ENCODE results near the gene MEGF11.

Gene MEGF11

DNA sequence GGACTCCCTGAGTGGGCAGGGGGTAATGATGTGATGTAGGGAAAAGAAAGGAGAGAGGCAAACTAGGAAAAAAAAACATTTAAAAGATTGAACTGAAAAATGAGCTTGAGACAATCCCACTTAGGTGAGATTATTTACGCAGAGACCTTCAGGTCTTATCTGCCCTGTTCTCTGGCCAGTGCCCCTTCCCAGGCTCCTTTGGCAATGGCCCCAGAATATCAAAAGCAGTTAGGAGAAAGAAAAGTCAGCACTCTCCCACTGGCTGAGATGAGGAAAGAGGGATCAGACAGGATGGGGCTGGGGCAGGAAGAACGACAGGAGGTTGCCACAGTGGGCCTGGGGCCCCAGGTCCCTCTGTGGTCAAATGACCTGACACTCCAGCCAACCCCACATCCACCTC, 105.4 kb downstream of the MEGF11 start:
- intact Hi-C loops (cut with DNase I; ENCODE audit: low total_unique reads) = no loop called here
- H3K4me3 ChIP-seq = no peak overlapping the region
- H3K27ac ChIP-seq = no peak overlapping the region
- no peaks in the 10 kb centered on the region for H3K9me3 ChIP-seq
- no peaks in the 10 kb centered on the region for H3K36me3 ChIP-seq
- peaks cover 0 to 76% of the 10 kb centered on the region in 2 donors for H3K27me3 ChIP-seq
- TF ChIP-seq, protein P1, sequence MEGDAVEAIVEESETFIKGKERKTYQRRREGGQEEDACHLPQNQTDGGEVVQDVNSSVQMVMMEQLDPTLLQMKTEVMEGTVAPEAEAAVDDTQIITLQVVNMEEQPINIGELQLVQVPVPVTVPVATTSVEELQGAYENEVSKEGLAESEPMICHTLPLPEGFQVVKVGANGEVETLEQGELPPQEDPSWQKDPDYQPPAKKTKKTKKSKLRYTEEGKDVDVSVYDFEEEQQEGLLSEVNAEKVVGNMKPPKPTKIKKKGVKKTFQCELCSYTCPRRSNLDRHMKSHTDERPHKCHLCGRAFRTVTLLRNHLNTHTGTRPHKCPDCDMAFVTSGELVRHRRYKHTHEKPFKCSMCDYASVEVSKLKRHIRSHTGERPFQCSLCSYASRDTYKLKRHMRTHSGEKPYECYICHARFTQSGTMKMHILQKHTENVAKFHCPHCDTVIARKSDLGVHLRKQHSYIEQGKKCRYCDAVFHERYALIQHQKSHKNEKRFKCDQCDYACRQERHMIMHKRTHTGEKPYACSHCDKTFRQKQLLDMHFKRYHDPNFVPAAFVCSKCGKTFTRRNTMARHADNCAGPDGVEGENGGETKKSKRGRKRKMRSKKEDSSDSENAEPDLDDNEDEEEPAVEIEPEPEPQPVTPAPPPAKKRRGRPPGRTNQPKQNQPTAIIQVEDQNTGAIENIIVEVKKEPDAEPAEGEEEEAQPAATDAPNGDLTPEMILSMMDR (IDR thresholded peaks at IDR 0.05) = no peak
- no peaks in the 10 kb centered on the region for H3K4me1 ChIP-seq
- DNase-seq = no peak

DNA sequence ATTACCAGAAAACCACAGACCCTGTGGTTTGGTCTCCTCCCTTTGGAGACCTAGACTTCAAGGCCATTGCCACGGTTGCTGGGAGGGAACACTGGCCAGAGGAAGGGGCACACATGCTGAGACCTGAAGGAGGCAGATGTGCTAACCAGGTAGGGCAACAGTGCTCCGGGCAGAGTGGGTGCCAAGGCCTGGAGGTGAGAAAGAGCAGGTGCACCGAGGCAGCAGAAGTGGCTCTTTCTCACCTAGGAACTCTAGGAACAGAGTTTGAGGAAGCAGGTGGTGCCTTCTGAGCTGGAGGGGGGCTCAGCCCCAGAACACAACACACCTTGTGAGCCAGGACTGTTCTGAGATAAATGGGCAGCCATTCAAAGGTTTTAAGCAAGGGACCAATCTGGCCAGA, 106.1 kb downstream of the MEGF11 start:
- no peak overlapping the region for H3K4me3 ChIP-seq
- no peak for DNase-seq
- TF ChIP-seq, protein P1 (IDR thresholded peaks at IDR 0.05) = no peak
- H3K27me3 ChIP-seq = peaks cover 0 to 68% of the 10 kb centered on the region in 2 donors
- no peak overlapping the region for H3K27ac ChIP-seq
- no peaks in the 10 kb centered on the region for H3K36me3 ChIP-seq
- no peaks in the 10 kb centered on the region for H3K9me3 ChIP-seq
- intact Hi-C loops (cut with DNase I; ENCODE audit: low total_unique reads) = no loop called here
- H3K4me1 ChIP-seq = no peaks in the 10 kb centered on the region

DNA sequence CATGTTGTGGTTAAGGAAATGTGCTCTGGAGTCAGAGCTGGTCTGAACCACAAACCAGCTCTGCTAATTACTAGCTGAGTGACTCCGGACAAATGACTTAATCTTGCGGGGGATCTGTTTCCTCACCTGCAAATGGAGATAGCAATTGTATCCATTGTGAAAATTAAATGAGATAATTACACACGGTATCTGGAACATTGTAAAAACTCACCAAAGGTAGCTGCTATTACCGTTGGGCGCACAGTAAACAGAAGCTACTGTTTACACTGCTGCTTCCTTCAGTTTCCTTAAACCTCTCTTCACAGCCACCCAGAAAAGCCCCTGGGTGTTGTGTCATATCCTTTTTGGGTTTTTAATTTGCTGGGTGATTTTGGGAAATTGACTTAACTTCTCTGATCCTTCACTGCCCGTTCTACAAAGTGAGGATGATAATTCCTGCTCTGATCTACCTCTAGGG, 107.8 kb downstream of the MEGF11 start:
- H3K4me1 ChIP-seq = no peaks in the 10 kb centered on the region
- intact Hi-C loops (cut with DNase I; ENCODE audit: low total_unique reads) = no loop called here
- TF ChIP-seq, protein P1 (IDR thresholded peaks at IDR 0.05) = no peak
- no peaks in the 10 kb centered on the region for H3K9me3 ChIP-seq
- H3K36me3 ChIP-seq = no peaks in the 10 kb centered on the region
- no peak overlapping the region for H3K4me3 ChIP-seq
- no peak overlapping the region for H3K27ac ChIP-seq
- H3K27me3 ChIP-seq = peaks cover 0 to 53% of the 10 kb centered on the region in 2 donors
- no peak for DNase-seq

DNA sequence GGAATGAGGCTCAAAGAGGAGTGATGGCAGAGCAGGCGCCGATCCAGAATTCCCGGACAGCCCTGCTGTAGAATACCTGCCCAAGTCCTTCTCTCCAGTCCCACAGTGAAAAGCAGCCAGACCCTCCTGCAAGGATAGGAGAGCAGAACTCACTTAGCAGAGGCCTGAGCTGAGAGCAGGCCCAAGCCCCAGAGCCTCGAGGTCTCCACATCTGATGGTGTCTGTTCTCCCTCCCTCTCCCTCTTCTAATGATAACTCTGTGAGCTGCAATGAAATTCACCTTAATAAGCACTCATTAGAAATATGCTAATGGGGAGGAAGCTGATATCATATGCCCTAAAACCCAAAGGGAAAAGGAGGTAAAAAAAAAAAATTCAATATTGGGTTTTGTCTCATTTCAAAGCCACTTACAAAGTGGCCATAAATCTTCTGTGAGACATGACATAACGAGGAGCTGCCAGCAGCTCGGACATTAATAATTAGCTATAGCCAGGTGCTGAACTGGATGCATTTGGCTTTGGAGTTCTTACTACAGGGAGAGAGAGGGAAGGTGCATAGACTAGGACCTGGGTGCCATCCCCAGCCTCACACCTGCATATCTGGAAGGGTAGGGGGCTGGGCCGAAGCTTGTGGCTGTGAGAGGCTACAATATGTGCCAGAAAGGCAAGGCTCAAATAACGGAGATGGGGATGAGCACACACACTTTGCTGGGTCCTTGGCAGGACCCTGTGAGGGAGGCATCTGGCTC, 108.4 kb downstream of the MEGF11 start:
- H3K4me3 ChIP-seq = no peak overlapping the region
- TF ChIP-seq, protein P1 (IDR thresholded peaks at IDR 0.05) = no peak
- H3K27me3 ChIP-seq = peaks cover 0 to 52% of the 10 kb centered on the region in 2 donors
- intact Hi-C loops (cut with DNase I; ENCODE audit: low total_unique reads) = no loop called here
- no peaks in the 10 kb centered on the region for H3K36me3 ChIP-seq
- no peaks in the 10 kb centered on the region for H3K9me3 ChIP-seq
- H3K4me1 ChIP-seq = no peaks in the 10 kb centered on the region
- no peak for DNase-seq
- no peak overlapping the region for H3K27ac ChIP-seq

DNA sequence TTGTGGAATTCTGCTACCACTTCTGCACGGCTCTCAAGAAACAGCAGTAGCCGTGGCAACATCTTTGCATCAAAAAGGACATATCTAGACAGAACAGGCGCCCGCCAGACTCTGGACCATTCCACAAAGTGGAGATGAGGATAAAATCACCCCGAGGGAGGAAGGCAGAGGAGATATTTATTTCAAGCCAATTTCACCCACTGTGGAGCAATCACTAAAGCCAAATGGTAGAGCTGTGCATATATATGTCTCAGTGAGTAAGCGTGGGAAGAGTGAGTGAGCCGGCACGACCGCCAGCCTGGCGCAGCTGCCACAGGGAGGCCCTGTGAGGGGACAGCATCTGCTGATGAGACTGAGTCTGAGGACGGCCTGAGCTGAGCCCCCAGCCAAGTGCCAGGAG, 111.3 kb downstream of the MEGF11 start:
- no peak for DNase-seq
- no peaks in the 10 kb centered on the region for H3K4me1 ChIP-seq
- H3K36me3 ChIP-seq = no peaks in the 10 kb centered on the region
- TF ChIP-seq, protein P1 (IDR thresholded peaks at IDR 0.05) = no peak
- H3K4me3 ChIP-seq = no peak overlapping the region
- H3K9me3 ChIP-seq = no peaks in the 10 kb centered on the region
- H3K27me3 ChIP-seq = peaks cover 0 to 30% of the 10 kb centered on the region in 2 donors
- H3K27ac ChIP-seq = no peak overlapping the region
- intact Hi-C loops (cut with DNase I; ENCODE audit: low total_unique reads) = no loop called here

Measured in tibial artery (tissue), 4 donors.